ENCODE data around the gene SENP8. TPM values are rescaled to one million over a fixed set of nuclear protein-coding genes. Genes with fewer than 3 reads are reported as not detected.

SENP8 gene
- total and polyA plus RNA-seq, 2 of the 4 experiments (the other 2 are of a cell fraction) = 1.6 to 2.9 TPM

DNA sequence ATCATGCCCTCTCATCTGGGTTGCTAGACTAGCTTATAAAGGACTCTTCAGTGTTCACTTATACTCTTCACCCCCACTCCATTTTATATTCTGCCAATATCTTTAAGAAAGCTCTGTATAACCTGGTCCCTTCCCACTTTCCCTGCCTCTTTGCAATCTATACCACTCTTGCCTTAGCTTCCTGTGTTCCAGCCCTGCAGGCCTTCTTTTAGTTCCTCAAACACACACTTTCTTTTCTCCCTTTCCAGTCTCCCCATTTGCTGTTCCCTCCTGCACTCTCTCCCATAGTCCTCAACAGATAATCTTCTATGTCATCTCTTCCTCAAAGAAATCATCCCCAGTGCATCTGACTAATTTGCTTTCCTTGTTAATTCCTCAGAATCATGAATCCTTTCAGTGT, 28.7 kb downstream of the SENP8 start:
- H4K8ac ChIP-seq (ENCODE audit: low read depth in 2 of 2, low read length in 2 of 2) = no peak overlapping the region
- H4K20me1 ChIP-seq (ENCODE audit: insufficient read depth, low read length) = no peaks in the 10 kb centered on the region
- H3K27ac ChIP-seq (ENCODE audit: insufficient read depth, low read length) = no peak overlapping the region
- ChIA-PET POLR2A (ENCODE audit: unreplicated experiment) (no interaction called here), CTCF (interaction anchor here (1.5 kb wide), 1 partner anchor 9 kb away, joined by 4 read pairs; no protein-coding TSS in a partner anchor)
- TF ChIP-seq RFX5 (IDR thresholded peaks at IDR 0.05; ENCODE audit: low read depth, low read length) = no peak
- no peak for TF ChIP-seq MXI1 (IDR thresholded peaks at IDR 0.05; ENCODE audit: borderline replicate concordance, low read depth, low read length)
- TF ChIP-seq, protein P1, sequence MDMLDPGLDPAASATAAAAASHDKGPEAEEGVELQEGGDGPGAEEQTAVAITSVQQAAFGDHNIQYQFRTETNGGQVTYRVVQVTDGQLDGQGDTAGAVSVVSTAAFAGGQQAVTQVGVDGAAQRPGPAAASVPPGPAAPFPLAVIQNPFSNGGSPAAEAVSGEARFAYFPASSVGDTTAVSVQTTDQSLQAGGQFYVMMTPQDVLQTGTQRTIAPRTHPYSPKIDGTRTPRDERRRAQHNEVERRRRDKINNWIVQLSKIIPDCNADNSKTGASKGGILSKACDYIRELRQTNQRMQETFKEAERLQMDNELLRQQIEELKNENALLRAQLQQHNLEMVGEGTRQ (IDR thresholded peaks at IDR 0.05; ENCODE audit: low read depth, low read length) = no peak
- no peak for TF ChIP-seq MAZ (IDR thresholded peaks at IDR 0.05; ENCODE audit: borderline replicate concordance, low read depth, low read length)
- no peak for TF ChIP-seq MAFK (IDR thresholded peaks at IDR 0.05; ENCODE audit: low read depth, low read length)
- TF ChIP-seq, protein P2, sequence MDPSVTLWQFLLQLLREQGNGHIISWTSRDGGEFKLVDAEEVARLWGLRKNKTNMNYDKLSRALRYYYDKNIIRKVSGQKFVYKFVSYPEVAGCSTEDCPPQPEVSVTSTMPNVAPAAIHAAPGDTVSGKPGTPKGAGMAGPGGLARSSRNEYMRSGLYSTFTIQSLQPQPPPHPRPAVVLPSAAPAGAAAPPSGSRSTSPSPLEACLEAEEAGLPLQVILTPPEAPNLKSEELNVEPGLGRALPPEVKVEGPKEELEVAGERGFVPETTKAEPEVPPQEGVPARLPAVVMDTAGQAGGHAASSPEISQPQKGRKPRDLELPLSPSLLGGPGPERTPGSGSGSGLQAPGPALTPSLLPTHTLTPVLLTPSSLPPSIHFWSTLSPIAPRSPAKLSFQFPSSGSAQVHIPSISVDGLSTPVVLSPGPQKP (IDR thresholded peaks at IDR 0.05; ENCODE audit: borderline replicate concordance, low read depth, low read length) = no peak
- no peak for TF ChIP-seq SMC3 (IDR thresholded peaks at IDR 0.05; ENCODE audit: low read depth, low read length)
- TF ChIP-seq RCOR1 (IDR thresholded peaks at IDR 0.05; ENCODE audit: insufficient replicate concordance, low read length) = no peak
- no peak for TF ChIP-seq NFE2L2 (IDR thresholded peaks at IDR 0.05; ENCODE audit: low read depth, low read length)
- TF ChIP-seq FOS (IDR thresholded peaks at IDR 0.05; ENCODE audit: low read depth, low read length) = no peak
- no peak for TF ChIP-seq CEBPB (IDR thresholded peaks at IDR 0.05; ENCODE audit: low read depth, low read length)
- no peak for TF ChIP-seq BHLHE40 (IDR thresholded peaks at IDR 0.05; ENCODE audit: low read depth, low read length)
- TF ChIP-seq RAD21 (IDR thresholded peaks at IDR 0.05; ENCODE audit: low read length) = no peak
- TF ChIP-seq, protein P3, sequence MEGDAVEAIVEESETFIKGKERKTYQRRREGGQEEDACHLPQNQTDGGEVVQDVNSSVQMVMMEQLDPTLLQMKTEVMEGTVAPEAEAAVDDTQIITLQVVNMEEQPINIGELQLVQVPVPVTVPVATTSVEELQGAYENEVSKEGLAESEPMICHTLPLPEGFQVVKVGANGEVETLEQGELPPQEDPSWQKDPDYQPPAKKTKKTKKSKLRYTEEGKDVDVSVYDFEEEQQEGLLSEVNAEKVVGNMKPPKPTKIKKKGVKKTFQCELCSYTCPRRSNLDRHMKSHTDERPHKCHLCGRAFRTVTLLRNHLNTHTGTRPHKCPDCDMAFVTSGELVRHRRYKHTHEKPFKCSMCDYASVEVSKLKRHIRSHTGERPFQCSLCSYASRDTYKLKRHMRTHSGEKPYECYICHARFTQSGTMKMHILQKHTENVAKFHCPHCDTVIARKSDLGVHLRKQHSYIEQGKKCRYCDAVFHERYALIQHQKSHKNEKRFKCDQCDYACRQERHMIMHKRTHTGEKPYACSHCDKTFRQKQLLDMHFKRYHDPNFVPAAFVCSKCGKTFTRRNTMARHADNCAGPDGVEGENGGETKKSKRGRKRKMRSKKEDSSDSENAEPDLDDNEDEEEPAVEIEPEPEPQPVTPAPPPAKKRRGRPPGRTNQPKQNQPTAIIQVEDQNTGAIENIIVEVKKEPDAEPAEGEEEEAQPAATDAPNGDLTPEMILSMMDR (conservative IDR thresholded peaks at IDR 0.05; ENCODE audit: low read depth, low read length) = no peak
- TF ChIP-seq CHD1 (IDR thresholded peaks at IDR 0.05; ENCODE audit: low read depth, low read length) = no peak
- TF ChIP-seq POLR2A (IDR thresholded peaks at IDR 0.05; ENCODE audit: low read depth, low read length) = no peak
- no peak overlapping the region for H2AK9ac ChIP-seq (replicated peaks; ENCODE audit: low read depth, low read length, poor library complexity)
- H2BK15ac ChIP-seq (ENCODE audit: low read depth, low read length) = no peak overlapping the region
- H3K36me3 ChIP-seq (ENCODE audit: control insufficient read depth, insufficient read depth, low read length) = no peaks in the 10 kb centered on the region
- H2AK5ac ChIP-seq (ENCODE audit: low read depth, low read length) = no peak overlapping the region
- H2BK120ac ChIP-seq (ENCODE audit: low read depth, low read length) = no peak overlapping the region
- no peak overlapping the region for H3K4me2 ChIP-seq (ENCODE audit: low read depth, low read length)
- H3K4me1 ChIP-seq (ENCODE audit: control insufficient read depth, insufficient read depth, low read length) = no peaks in the 10 kb centered on the region
- intact Hi-C loops (cut with micrococcal nuclease) (no loop called here), in situ Hi-C loops (cut with MboI; ENCODE audit: low sequenced_read_pairs) (no loop called here), dilution Hi-C loops (cut with HindIII; ENCODE audit: low sequenced_read_pairs, unreplicated experiment) (no loop called here)
- no peaks in the 10 kb centered on the region for H3K27me3 ChIP-seq (ENCODE audit: control insufficient read depth, insufficient read depth, low read length)
- no peak overlapping the region for H2BK5ac ChIP-seq (ENCODE audit: low read depth, low read length, poor library complexity, severe bottlenecking)
- no peak overlapping the region for H3K56ac ChIP-seq (ENCODE audit: extremely low read depth, insufficient read depth, low read length)
- H3K79me1 ChIP-seq (ENCODE audit: low read depth in 1 of 2, low read length in 2 of 2) = no peaks in the 10 kb centered on the region
- H3K14ac ChIP-seq (replicated peaks; ENCODE audit: low read depth, low read length) = no peak overlapping the region
- H3K4me3 ChIP-seq (ENCODE audit: insufficient read depth, low read depth, low read length) = no peak overlapping the region
- H3K18ac ChIP-seq (ENCODE audit: low read depth, low read length) = no peak overlapping the region
- no peak overlapping the region for H3K4ac ChIP-seq (ENCODE audit: low read depth, low read length)
- no peaks in the 10 kb centered on the region for H3K9me3 ChIP-seq (ENCODE audit: control insufficient read depth, insufficient read depth, low read length)
- no peak overlapping the region for H3K23ac ChIP-seq (ENCODE audit: low read depth, low read length)
- H4K5ac ChIP-seq (ENCODE audit: low read depth, low read length) = no peak overlapping the region
- no peak overlapping the region for H4K91ac ChIP-seq (ENCODE audit: insufficient read depth, low read depth, low read length)
- no peak overlapping the region for H3K9ac ChIP-seq (ENCODE audit: low read depth, low read length)
- DNase-seq (no peak), ATAC-seq (ENCODE audit: low read depth) (no peak)
- H2BK20ac ChIP-seq (ENCODE audit: low read depth, low read length) = no peak overlapping the region
- H2AFZ ChIP-seq (replicated peaks; ENCODE audit: low read length, poor library complexity) = no peak overlapping the region
- BruUV-seq (replicated peaks) = no TSS peak
- no peaks in the 10 kb centered on the region for H3K9me1 ChIP-seq (ENCODE audit: insufficient read depth, low read length)

Data from IMR-90 (cell line).